CD4-positive, alpha-beta T cell treated with Interferon gamma for 1 hour (primary cell): ENCODE data around the gene NKAIN4.

ENCODE experiments used
- DNase-seq: peaks from one replicate; pipeline ENCODE4 v3.0.0-alpha.2; 2020

The NKAIN4 gene

GRCh38 chr20:63216849-63217471 is 37.3 kb downstream of the NKAIN4 start:
- DNase-seq: no peak

GRCh38 chr20:63216041-63216848 is 38.0 kb downstream of the NKAIN4 start, which contains the start of gene YTHDF1:
TSS of gene YTHDF1 (minus strand) at chr20:63216131. CDS start at chr20:63215892, 239 bp downstream.
- peak; percentile 97 for DNase-seq

GRCh38 chr20:63215101-63216040 is 38.9 kb downstream of the NKAIN4 start:
- no peak for DNase-seq

GRCh38 chr20:63214514-63214913 is 39.7 kb downstream of the NKAIN4 start:
- no peak for DNase-seq

GRCh38 chr20:63212792-63213191 is 41.5 kb downstream of the NKAIN4 start:
- DNase-seq: no peak

GRCh38 chr20:63212393-63212730 is 41.9 kb downstream of the NKAIN4 start:
- DNase-seq: no peak

GRCh38 chr20:63210011-63210605 is 44.2 kb downstream of the NKAIN4 start:
- DNase-seq: no peak

- no peak for DNase-seq
Observed at GRCh38 chr20:63208346-63208909, 45.8 kb downstream of the NKAIN4 start.

- no peak for DNase-seq
Observed at GRCh38 chr20:63206878-63207277, 47.4 kb downstream of the NKAIN4 start.

GRCh38 chr20:63205896-63206295 is 48.4 kb downstream of the NKAIN4 start:
- DNase-seq: no peak

GRCh38 chr20:63204362-63204761 is 49.9 kb downstream of the NKAIN4 start:
- DNase-seq: no peak

- DNase-seq: no peak
Observed at GRCh38 chr20:63202811-63203526, 51.3 kb downstream of the NKAIN4 start.

- no peak for DNase-seq
Observed at GRCh38 chr20:63202021-63202420, 52.2 kb downstream of the NKAIN4 start.

- DNase-seq: no peak
Observed at GRCh38 chr20:63198606-63199005, 55.7 kb downstream of the NKAIN4 start.

GRCh38 chr20:63196768-63197470 is 57.3 kb downstream of the NKAIN4 start:
- DNase-seq: no peak

GRCh38 chr20:63194797-63195173 is 59.5 kb downstream of the NKAIN4 start:
- DNase-seq: no peak

GRCh38 chr20:63194007-63194796 is 60.1 kb downstream of the NKAIN4 start:
- DNase-seq: no peak

GRCh38 chr20:63192721-63193120 is 61.5 kb downstream of the NKAIN4 start:
- no peak for DNase-seq

- no peak for DNase-seq
Observed at GRCh38 chr20:63191400-63191799, 62.9 kb downstream of the NKAIN4 start.

GRCh38 chr20:63190828-63191227 is 63.4 kb downstream of the NKAIN4 start:
- no peak for DNase-seq
